Activated T-cell treated with anti-CD3 and anti-CD28 coated beads, Interleukin-2, amount 50 U/mL, for 4 hours (primary cell): Measurements from ENCODE around the gene MAP3K4. TPM values are rescaled to one million over a fixed set of nuclear protein-coding genes. Genes with fewer than 3 reads are reported as not detected.

Source experiments
- ATAC-seq, 2 donors: fragments of 200-7000 bp; cut with Tn5 transposase; one replicate each; pipeline ENCODE4 v1.10.0; 2021
- DNase-seq: peaks from one replicate; pipeline ENCODE4 v3.0.0-alpha.2; 2020
- H3K27me3 Mint-ChIP-seq: one replicate; pipeline ENCODE4 v1.8.0; 2021; ENCODE audit warnings: low read depth, mixed read lengths
- H3K36me3 Mint-ChIP-seq: one replicate; pipeline ENCODE4 v1.8.0; 2022; ENCODE audit warnings: mixed read lengths; ENCODE audit not compliant: insufficient read depth
- H3K4me1 Mint-ChIP-seq: one replicate; pipeline ENCODE4 v1.8.0; 2021; ENCODE audit warnings: low read depth, mixed read lengths
- H3K4me3 Mint-ChIP-seq: one replicate; pipeline ENCODE4 v1.8.0; 2021; ENCODE audit warnings: mild to moderate bottlenecking, moderate library complexity, mixed read lengths
- H3K9me3 Mint-ChIP-seq: one replicate; pipeline ENCODE4 v1.8.0; 2021; ENCODE audit warnings: mixed read lengths
- total RNA-seq, 3 donors: library from RNA; stranded (reverse); gene quantifications; one replicate each; pipeline ENCODE4 v1.2.1, GENCODE V29; 2021

MAP3K4 gene
- total RNA-seq, 3 donors from 2014 or later: 48.8 to 52.4 (median 49.0) TPM

- no peaks in the 10 kb centered on the region for H3K27me3 Mint-ChIP-seq
These were observed 158.6 kb downstream of the MAP3K4 start for GRCh38 chr6:161150136-161150535.

GRCh38 chr6:161150566-161150965 lies 159.0 kb downstream of the MAP3K4 start:
- DNase-seq: no peak
- Mint-ChIP-seq H3K4me3 (no peak overlapping the region), H3K9me3 (no peaks in the 10 kb centered on the region), H3K27me3 (no peaks in the 10 kb centered on the region), H3K4me1 (no peaks in the 10 kb centered on the region), H3K36me3 (peaks cover 6% of the 10 kb centered on the region)
- no peak for ATAC-seq

More at GRCh38 chr6:161150136-161150535, 158.6 kb downstream of the MAP3K4 start:
- H3K4me3 Mint-ChIP-seq: no peak overlapping the region
- no peaks in the 10 kb centered on the region for H3K9me3 Mint-ChIP-seq
- H3K4me1 Mint-ChIP-seq: no peaks in the 10 kb centered on the region
- H3K36me3 Mint-ChIP-seq: peaks cover 6% of the 10 kb centered on the region
- DNase-seq: no peak
- ATAC-seq: no peak

GRCh38 chr6:161151059-161151645 lies 159.6 kb downstream of the MAP3K4 start:
- no peaks in the 10 kb centered on the region for H3K4me1 Mint-ChIP-seq
- no peaks in the 10 kb centered on the region for H3K9me3 Mint-ChIP-seq
- peaks cover 6% of the 10 kb centered on the region for H3K36me3 Mint-ChIP-seq
- H3K27me3 Mint-ChIP-seq: no peaks in the 10 kb centered on the region
- no peak for DNase-seq
- no peak overlapping the region for H3K4me3 Mint-ChIP-seq
- no peak for ATAC-seq

- Mint-ChIP-seq H3K9me3 (peaks cover 4% of the 10 kb centered on the region), H3K36me3 (peaks cover 6% of the 10 kb centered on the region), H3K27me3 (no peaks in the 10 kb centered on the region), H3K4me3 (no peak overlapping the region), H3K4me1 (no peaks in the 10 kb centered on the region)
- no peak for ATAC-seq
- no peak for DNase-seq
These were observed 160.3 kb downstream of the MAP3K4 start for GRCh38 chr6:161151660-161152526.

- H3K4me1 Mint-ChIP-seq: no peaks in the 10 kb centered on the region
- H3K4me3 Mint-ChIP-seq: no peak overlapping the region
- peaks cover 10% of the 10 kb centered on the region for H3K36me3 Mint-ChIP-seq
- peaks cover 6% of the 10 kb centered on the region for H3K9me3 Mint-ChIP-seq
- DNase-seq (no peak), ATAC-seq (no peak)
- no peaks in the 10 kb centered on the region for H3K27me3 Mint-ChIP-seq
These were observed 160.9 kb downstream of the MAP3K4 start for GRCh38 chr6:161152527-161152862.

GRCh38 chr6:161152907-161153662 lies 161.5 kb downstream of the MAP3K4 start:
- Mint-ChIP-seq H3K9me3 (peaks cover 11% of the 10 kb centered on the region), H3K4me1 (no peaks in the 10 kb centered on the region), H3K36me3 (peaks cover 15% of the 10 kb centered on the region), H3K27me3 (no peaks in the 10 kb centered on the region), H3K4me3 (no peak overlapping the region)
- no peak for DNase-seq
- ATAC-seq: peak; percentile 28 to 41

- Mint-ChIP-seq H3K4me3 (no peak overlapping the region), H3K27me3 (no peaks in the 10 kb centered on the region), H3K4me1 (no peaks in the 10 kb centered on the region), H3K36me3 (peaks cover 18% of the 10 kb centered on the region), H3K9me3 (peaks cover 14% of the 10 kb centered on the region)
- ATAC-seq (no peak), DNase-seq (no peak)
These were observed 162.2 kb downstream of the MAP3K4 start for GRCh38 chr6:161153725-161154124.

- Mint-ChIP-seq H3K9me3 (peaks cover 14% of the 10 kb centered on the region), H3K4me3 (no peak overlapping the region), H3K4me1 (no peaks in the 10 kb centered on the region), H3K36me3 (peaks cover 19% of the 10 kb centered on the region), H3K27me3 (no peaks in the 10 kb centered on the region)
- DNase-seq (no peak), ATAC-seq (no peak)
These were observed 163.3 kb downstream of the MAP3K4 start for GRCh38 chr6:161154796-161155335.

GRCh38 chr6:161161121-161161520 lies 169.6 kb downstream of the MAP3K4 start:
- Mint-ChIP-seq H3K4me1 (no peaks in the 10 kb centered on the region), H3K9me3 (peaks cover 14% of the 10 kb centered on the region), H3K4me3 (no peak overlapping the region), H3K36me3 (peaks cover 30% of the 10 kb centered on the region), H3K27me3 (no peaks in the 10 kb centered on the region)
- DNase-seq (no peak), ATAC-seq (no peak)

- H3K36me3 Mint-ChIP-seq: peaks cover 28% of the 10 kb centered on the region
- DNase-seq (no peak), ATAC-seq (no peak)
- H3K27me3 Mint-ChIP-seq: no peaks in the 10 kb centered on the region
- H3K9me3 Mint-ChIP-seq: peaks cover 8% of the 10 kb centered on the region
- no peak overlapping the region for H3K4me3 Mint-ChIP-seq
- no peaks in the 10 kb centered on the region for H3K4me1 Mint-ChIP-seq
These were observed 170.5 kb downstream of the MAP3K4 start for GRCh38 chr6:161161889-161162624.

GRCh38 chr6:161162722-161163121 lies 171.2 kb downstream of the MAP3K4 start:
- ATAC-seq (no peak), DNase-seq (no peak)
- Mint-ChIP-seq H3K27me3 (no peaks in the 10 kb centered on the region), H3K4me3 (no peak overlapping the region), H3K36me3 (peaks cover 24% of the 10 kb centered on the region), H3K9me3 (peaks cover 6% of the 10 kb centered on the region), H3K4me1 (no peaks in the 10 kb centered on the region)

GRCh38 chr6:161163466-161164181 lies 172.1 kb downstream of the MAP3K4 start:
- Mint-ChIP-seq H3K9me3 (no peaks in the 10 kb centered on the region), H3K27me3 (no peaks in the 10 kb centered on the region), H3K36me3 (peaks cover 18% of the 10 kb centered on the region), H3K4me1 (peaks cover 1% of the 10 kb centered on the region), H3K4me3 (no peak overlapping the region)
- DNase-seq (no peak), ATAC-seq (no peak)

GRCh38 chr6:161164182-161164625 lies 172.6 kb downstream of the MAP3K4 start:
- DNase-seq (no peak), ATAC-seq (no peak)
- Mint-ChIP-seq H3K36me3 (peaks cover 18% of the 10 kb centered on the region), H3K4me3 (no peak overlapping the region), H3K9me3 (no peaks in the 10 kb centered on the region), H3K27me3 (no peaks in the 10 kb centered on the region), H3K4me1 (peaks cover 1% of the 10 kb centered on the region)
